CD8-positive, alpha-beta memory T cell (primary cell): ENCODE data around the gene B3GALNT2. TPM values are rescaled to one million over a fixed set of nuclear protein-coding genes. Genes with fewer than 3 reads are reported as not detected.

Experiments
- CTCF ChIA-PET: fragments of 350-600 bp; sonication (Branson Sonifier 250); formaldehyde crosslinking; loops from one replicate; lab custom pipeline; 2021; ENCODE audit warnings: antibody characterized with exemption; lab: Charles Lee
- POLR2A ChIA-PET: fragments of 350-600 bp; sonication (Branson Sonifier 250); formaldehyde crosslinking; loops from one replicate; lab custom pipeline; 2021; ENCODE audit warnings: antibody characterized with exemption; lab: Charles Lee
- DNase-seq, 5 donors: peaks; one replicate each; pipeline versions ENCODE4 v3.0.0 to v3.0.0-alpha.2; 2020 to 2022; ENCODE audit warnings: mixed read lengths in 1 of 5
- H3K27ac ChIP-seq: one replicate; pipeline ENCODE4 v1.7.0; 2013; ENCODE audit warnings: low read depth, mild to moderate bottlenecking, low read length, moderate library complexity
- H3K27me3 ChIP-seq: 2 replicates; pipeline ENCODE4 v1.7.0; 2013; ENCODE audit warnings: low read length, mild to moderate bottlenecking; ENCODE audit not compliant: insufficient read depth, poor library complexity, severe bottlenecking
- H3K36me3 ChIP-seq: 2 replicates; pipeline ENCODE4 v1.7.0; 2013; ENCODE audit warnings: mild to moderate bottlenecking, low read length, moderate library complexity; ENCODE audit not compliant: insufficient read depth
- H3K4me1 ChIP-seq: 2 replicates; pipeline ENCODE4 v1.7.0; 2013; ENCODE audit warnings: mild to moderate bottlenecking, low read length, moderate library complexity; ENCODE audit not compliant: insufficient read depth
- H3K4me3 ChIP-seq: 2 replicates; pipeline ENCODE4 v1.7.0; 2013; ENCODE audit warnings: mild to moderate bottlenecking, low read length
- H3K9me3 ChIP-seq: 2 replicates; pipeline ENCODE4 v1.7.0; 2013; ENCODE audit warnings: mild to moderate bottlenecking, low read length
- H3K27ac Mint-ChIP-seq, 8 donors: one replicate each; pipeline ENCODE4 v1.8.0; 2020 to 2021; ENCODE audit warnings: mixed read lengths in 8 of 8, mild to moderate bottlenecking in 6 of 8, inconsistent platforms in 3 of 8, moderate library complexity in 3 of 8
- H3K27me3 Mint-ChIP-seq, 2 donors: one replicate each; pipeline ENCODE4 v1.8.0; 2020 to 2021; ENCODE audit warnings: mixed read lengths in 2 of 2, mild to moderate bottlenecking in 1 of 2, moderate library complexity in 1 of 2
- H3K36me3 Mint-ChIP-seq, 3 donors: one replicate each; pipeline ENCODE4 v1.8.0; 2020 to 2021; ENCODE audit warnings: mixed read lengths in 3 of 3, inconsistent platforms in 1 of 3, mild to moderate bottlenecking in 1 of 3
- H3K4me1 Mint-ChIP-seq, 3 donors: one replicate each; pipeline ENCODE4 v1.8.0; 2020 to 2021; ENCODE audit warnings: mixed read lengths in 3 of 3, inconsistent platforms in 1 of 3, mild to moderate bottlenecking in 1 of 3
- H3K4me3 Mint-ChIP-seq, 7 donors: one replicate each; pipeline ENCODE4 v1.8.0; 2020 to 2021; ENCODE audit warnings: mixed read lengths in 7 of 7, mild to moderate bottlenecking in 6 of 7, moderate library complexity in 4 of 7, inconsistent platforms in 2 of 7
- H3K9me3 Mint-ChIP-seq, 5 donors: one replicate each; pipeline ENCODE4 v1.8.0; 2020 to 2022; ENCODE audit warnings: mixed read lengths in 5 of 5, mild to moderate bottlenecking in 3 of 5, moderate library complexity in 2 of 5, inconsistent platforms in 1 of 5
- polyA plus RNA-seq: library from polyadenylated mRNA; unstranded; fragments of 300-500 nt; fragmentation: Illumina TruSeq; gene quantifications from one replicate; pipeline ENCODE4 v1.2.3, GENCODE V29; 2021
- total RNA-seq, 2 experiments: library from RNA; stranded (reverse); gene quantifications; one replicate each; pipeline ENCODE4 v1.2.3, GENCODE V29; 2021

B3GALNT2 gene
- total and polyA plus RNA-seq, 3 experiments from 2014 or later = 5.0 to 15.6 (median 14.4) TPM

GRCh38 chr1:235533476-235534168 is 29.4 kb upstream of the B3GALNT2 start:
- H3K27me3 Mint-ChIP-seq = peaks cover 3 to 7% of the 10 kb centered on the region in 2 donors
- H3K4me3 ChIP-seq = no peak overlapping the region
- H3K4me1 ChIP-seq = no peaks in the 10 kb centered on the region
- no peaks in the 10 kb centered on the region for H3K9me3 Mint-ChIP-seq
- no peaks in the 10 kb centered on the region for H3K36me3 ChIP-seq
- DNase-seq = no peak
- no peak overlapping the region for H3K27ac Mint-ChIP-seq
- no peaks in the 10 kb centered on the region for H3K36me3 Mint-ChIP-seq
- H3K9me3 ChIP-seq = no peaks in the 10 kb centered on the region
- no peak overlapping the region for H3K4me3 Mint-ChIP-seq
- H3K4me1 Mint-ChIP-seq = no peaks in the 10 kb centered on the region
- POLR2A ChIA-PET = no interaction called here
- no peak overlapping the region for H3K27ac ChIP-seq
- CTCF ChIA-PET = no interaction called here
- H3K27me3 ChIP-seq = no peaks in the 10 kb centered on the region

GRCh38 chr1:235532360-235532759 is 28.1 kb upstream of the B3GALNT2 start:
- CTCF ChIA-PET = no interaction called here
- no peak for DNase-seq

GRCh38 chr1:235527196-235527814 is 23.1 kb upstream of the B3GALNT2 start:
- Histone ChIP-seq H3K9me3 (no peaks in the 10 kb centered on the region), H3K4me1 (no peaks in the 10 kb centered on the region), H3K27ac (no peak overlapping the region), H3K4me3 (no peak overlapping the region), H3K27me3 (no peaks in the 10 kb centered on the region), H3K36me3 (no peaks in the 10 kb centered on the region)
- ChIA-PET CTCF (interaction anchor here (1.0 to 1.5 kb wide), 2 partner anchors 13 to 23 kb away, joined by 3 to 7 read pairs; partner anchors contain the start of gene B3GALNT2), POLR2A (no interaction called here)
- H3K4me1 Mint-ChIP-seq = no peaks in the 10 kb centered on the region
- no peak for DNase-seq
- no peaks in the 10 kb centered on the region for H3K36me3 Mint-ChIP-seq
- H3K27ac Mint-ChIP-seq = no peak overlapping the region
- no peak overlapping the region for H3K4me3 Mint-ChIP-seq
- no peaks in the 10 kb centered on the region for H3K9me3 Mint-ChIP-seq
- H3K27me3 Mint-ChIP-seq = no peaks in the 10 kb centered on the region

More at GRCh38 chr1:235532360-235532759, 28.1 kb upstream of the B3GALNT2 start:
- Histone ChIP-seq H3K4me1 (no peaks in the 10 kb centered on the region), H3K36me3 (no peaks in the 10 kb centered on the region), H3K27me3 (no peaks in the 10 kb centered on the region), H3K4me3 (no peak overlapping the region), H3K27ac (no peak overlapping the region), H3K9me3 (no peaks in the 10 kb centered on the region)
- no peaks in the 10 kb centered on the region for H3K4me1 Mint-ChIP-seq
- POLR2A ChIA-PET = interaction anchor here (0.5 to 0.6 kb wide), 2 partner anchors 10 to 269 kb away, joined by 5 to 6 read pairs; no protein-coding TSS in a partner anchor
- no peak overlapping the region for H3K4me3 Mint-ChIP-seq
- no peak overlapping the region for H3K27ac Mint-ChIP-seq
- no peaks in the 10 kb centered on the region for H3K9me3 Mint-ChIP-seq
- peaks cover 3 to 7% of the 10 kb centered on the region in 2 donors for H3K27me3 Mint-ChIP-seq
- no peaks in the 10 kb centered on the region for H3K36me3 Mint-ChIP-seq

GRCh38 chr1:235525314-235525713 is 21.1 kb upstream of the B3GALNT2 start:
- H3K9me3 Mint-ChIP-seq = no peaks in the 10 kb centered on the region
- no peak overlapping the region for H3K4me3 Mint-ChIP-seq
- H3K27ac Mint-ChIP-seq = no peak overlapping the region
- Histone ChIP-seq H3K4me3 (no peak overlapping the region), H3K4me1 (no peaks in the 10 kb centered on the region), H3K27ac (no peak overlapping the region), H3K27me3 (no peaks in the 10 kb centered on the region), H3K9me3 (no peaks in the 10 kb centered on the region), H3K36me3 (no peaks in the 10 kb centered on the region)
- no peaks in the 10 kb centered on the region for H3K4me1 Mint-ChIP-seq
- H3K27me3 Mint-ChIP-seq = peaks cover 0 to 2% of the 10 kb centered on the region in 2 donors
- ChIA-PET POLR2A (no interaction called here), CTCF (interaction anchor here (1.5 kb wide), 1 partner anchor 11 kb away, joined by 3 read pairs; no protein-coding TSS in a partner anchor)
- DNase-seq = no peak
- H3K36me3 Mint-ChIP-seq = no peaks in the 10 kb centered on the region

- no peaks in the 10 kb centered on the region for H3K36me3 ChIP-seq
- no peak overlapping the region for H3K27ac Mint-ChIP-seq
- no peak for DNase-seq
- no peak overlapping the region for H3K27ac ChIP-seq
- no peaks in the 10 kb centered on the region for H3K9me3 ChIP-seq
- POLR2A ChIA-PET = no interaction called here
- H3K4me3 ChIP-seq = no peak overlapping the region
- H3K36me3 Mint-ChIP-seq = no peaks in the 10 kb centered on the region
- H3K4me1 ChIP-seq = no peaks in the 10 kb centered on the region
- H3K4me3 Mint-ChIP-seq = no peak overlapping the region
- H3K4me1 Mint-ChIP-seq = no peaks in the 10 kb centered on the region
- H3K27me3 Mint-ChIP-seq = peaks cover 5 to 12% of the 10 kb centered on the region in 2 donors
- CTCF ChIA-PET = no interaction called here
- no peaks in the 10 kb centered on the region for H3K9me3 Mint-ChIP-seq
- no peaks in the 10 kb centered on the region for H3K27me3 ChIP-seq
Measured at GRCh38 chr1:235516862-235517446, 12.7 kb upstream of the B3GALNT2 start.

GRCh38 chr1:235515844-235516512 is 11.7 kb upstream of the B3GALNT2 start:
- Mint-ChIP-seq H3K27ac (no peak overlapping the region), H3K27me3 (peaks cover 5 to 13% of the 10 kb centered on the region in 2 donors), H3K36me3 (no peaks in the 10 kb centered on the region), H3K9me3 (no peaks in the 10 kb centered on the region), H3K4me3 (no peak overlapping the region), H3K4me1 (no peaks in the 10 kb centered on the region)
- Histone ChIP-seq H3K36me3 (no peaks in the 10 kb centered on the region), H3K4me3 (no peak overlapping the region), H3K27me3 (no peaks in the 10 kb centered on the region), H3K27ac (no peak overlapping the region), H3K9me3 (no peaks in the 10 kb centered on the region), H3K4me1 (no peaks in the 10 kb centered on the region)
- ChIA-PET CTCF (interaction anchor here (1.1 kb wide), 1 partner anchor 23 kb away, joined by 3 read pairs; no protein-coding TSS in a partner anchor), POLR2A (no interaction called here)
- DNase-seq = no peak

- Histone ChIP-seq H3K9me3 (no peaks in the 10 kb centered on the region), H3K27ac (no peak overlapping the region), H3K4me1 (no peaks in the 10 kb centered on the region), H3K4me3 (no peak overlapping the region), H3K27me3 (no peaks in the 10 kb centered on the region), H3K36me3 (no peaks in the 10 kb centered on the region)
- Mint-ChIP-seq H3K9me3 (no peaks in the 10 kb centered on the region), H3K27ac (no peak overlapping the region), H3K4me3 (no peak overlapping the region), H3K4me1 (no peaks in the 10 kb centered on the region), H3K27me3 (peaks cover 9 to 11% of the 10 kb centered on the region in 2 donors), H3K36me3 (no peaks in the 10 kb centered on the region)
- CTCF ChIA-PET = interaction anchor here (0.6 to 1.7 kb wide), 13 partner anchors 9 to 458 kb away, joined by 3 to 13 read pairs (median 4); partner anchors contain the start of gene B3GALNT2
- POLR2A ChIA-PET = no interaction called here
- peak in 4 of 5 donors; percentile 19 to 53 (median 48) for DNase-seq
Measured at GRCh38 chr1:235513495-235514366, 9.5 kb upstream of the B3GALNT2 start.
